Stimulated activated CD8-positive, alpha-beta memory T cell treated with anti-CD3 and anti-CD28 coated beads, Interleukin-2, amount 100 ng/mL, for 1 hour (primary cell): Measurements from ENCODE around the gene TBCD.
"Not testable (repeated sequence)": the region's sequence is repeated elsewhere in the genome, so short reads cannot be mapped to it uniquely, and the experiment has no call there.

Experiments
- DNase-seq, 2 donors: peaks; one replicate each; pipeline ENCODE4 v3.0.0-alpha.2; 2020; ENCODE audit warnings: low read depth in 2 of 2

Gene TBCD

DNA sequence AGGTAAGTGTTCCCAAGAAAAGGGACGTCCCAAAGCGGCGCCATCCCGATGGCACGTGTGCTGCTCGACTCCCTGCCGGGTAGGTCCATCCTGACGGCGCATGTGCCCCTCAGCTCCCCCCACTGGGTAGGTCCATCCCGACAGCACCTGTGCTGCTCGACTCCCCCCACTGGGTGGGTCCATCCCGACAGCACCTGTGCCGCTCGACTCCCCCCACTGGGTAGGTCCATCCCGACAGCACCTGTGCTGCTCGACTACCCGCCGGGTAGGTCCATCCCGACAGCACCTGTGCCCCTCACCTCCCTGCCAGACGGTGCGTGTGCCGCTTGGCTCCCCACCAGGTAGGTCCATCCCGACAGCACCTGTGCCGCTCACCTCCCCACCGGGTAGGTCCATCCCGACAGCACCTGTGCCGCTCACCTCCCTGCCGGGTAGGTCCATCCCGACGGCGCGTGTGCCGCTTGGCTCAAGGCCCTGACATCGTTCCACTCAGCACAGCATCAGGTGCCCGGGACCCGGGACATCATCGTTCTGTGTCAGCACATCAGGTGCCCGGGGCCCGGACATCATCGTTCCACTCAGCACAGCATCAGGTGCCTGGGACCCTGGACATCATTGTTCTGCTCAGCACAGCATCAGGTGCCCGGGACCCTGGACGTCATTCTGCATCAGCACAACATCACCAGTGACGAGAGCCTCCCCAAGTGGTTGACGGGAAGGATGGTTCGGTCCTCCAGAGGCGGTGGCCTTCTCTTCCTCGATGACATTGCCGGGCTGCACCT, 22.2 kb upstream of the TBCD start:
- no peak for DNase-seq

DNA sequence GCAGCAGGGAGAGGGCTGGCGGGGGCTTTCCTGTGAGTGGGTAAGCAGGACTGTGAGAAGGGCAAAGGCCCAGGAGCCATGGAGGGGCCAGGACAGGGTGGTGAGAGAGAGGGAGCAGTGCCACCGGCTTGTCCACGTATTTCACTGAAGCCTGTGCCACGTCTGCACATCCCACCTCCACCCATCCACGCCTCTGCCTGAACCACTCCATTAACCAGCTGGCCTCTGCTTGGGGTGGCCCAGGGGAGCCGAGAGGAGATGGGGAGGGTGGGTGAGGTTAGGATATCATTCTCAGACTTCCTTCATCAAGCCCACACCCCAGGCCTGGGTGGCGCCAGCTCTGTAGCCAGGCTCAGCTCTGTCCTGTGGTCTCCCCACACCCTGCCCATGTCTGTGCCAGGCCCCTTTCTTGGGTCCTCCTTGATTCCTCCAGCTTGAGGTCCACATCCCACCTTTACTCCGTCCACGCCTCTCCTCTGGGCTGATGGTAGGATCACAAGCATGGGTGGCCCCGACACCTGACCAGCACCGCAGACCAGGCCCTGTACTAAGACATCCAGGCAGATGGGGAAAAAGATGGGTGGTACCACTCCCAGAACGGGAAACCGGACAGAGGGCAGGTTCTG, 19.6 kb upstream of the TBCD start:
- DNase-seq = no peak

DNA sequence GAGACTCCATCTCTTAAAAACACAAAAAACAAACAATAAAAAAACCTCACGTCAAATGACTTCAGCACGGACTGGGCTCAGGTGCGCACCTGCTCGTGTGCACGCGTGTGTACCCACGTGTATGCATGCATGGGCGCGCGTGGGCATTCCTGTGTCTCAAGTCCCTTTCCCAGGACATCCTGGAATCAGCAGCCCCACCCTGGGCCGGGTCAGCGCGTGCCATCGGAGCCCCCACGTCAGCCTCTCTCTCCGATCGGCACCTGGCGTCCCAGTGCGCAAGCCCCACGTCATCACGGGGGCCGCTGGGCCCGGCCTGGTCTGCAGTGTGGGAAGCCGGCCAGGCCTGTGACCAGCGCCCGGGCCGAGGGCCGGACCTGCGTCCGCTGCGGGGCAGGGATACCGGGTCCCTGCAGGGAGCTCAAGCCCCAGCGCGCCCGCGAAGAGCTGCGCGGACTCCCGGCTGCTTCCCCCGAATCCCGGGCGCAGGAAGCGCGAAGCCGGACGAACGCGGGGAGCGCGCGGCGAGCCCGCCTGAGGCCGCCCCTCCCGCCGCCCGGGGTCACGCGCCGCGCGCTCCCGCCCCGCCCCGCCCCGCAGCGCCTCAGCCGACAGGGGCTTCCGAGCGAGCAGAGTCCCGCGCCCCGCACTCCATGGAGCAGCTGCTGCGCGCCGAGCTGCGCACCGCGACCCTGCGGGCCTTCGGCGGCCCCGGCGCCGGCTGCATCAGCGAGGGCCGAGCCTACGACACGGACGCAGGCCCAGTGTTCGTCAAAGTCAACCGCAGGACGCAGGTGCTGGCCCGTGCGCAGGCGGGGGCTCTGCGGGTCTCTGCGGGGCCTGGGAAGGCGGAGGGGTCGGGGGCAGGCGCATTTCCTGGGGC, 16.6 kb upstream of the TBCD start, which contains the start of gene FN3K:
Gene FN3K, plus strand, starts transcription at position 629 of the 880 bp plus-strand sequence. Its CDS starts 22 bp downstream, at position 651.
- no peak for DNase-seq

DNA sequence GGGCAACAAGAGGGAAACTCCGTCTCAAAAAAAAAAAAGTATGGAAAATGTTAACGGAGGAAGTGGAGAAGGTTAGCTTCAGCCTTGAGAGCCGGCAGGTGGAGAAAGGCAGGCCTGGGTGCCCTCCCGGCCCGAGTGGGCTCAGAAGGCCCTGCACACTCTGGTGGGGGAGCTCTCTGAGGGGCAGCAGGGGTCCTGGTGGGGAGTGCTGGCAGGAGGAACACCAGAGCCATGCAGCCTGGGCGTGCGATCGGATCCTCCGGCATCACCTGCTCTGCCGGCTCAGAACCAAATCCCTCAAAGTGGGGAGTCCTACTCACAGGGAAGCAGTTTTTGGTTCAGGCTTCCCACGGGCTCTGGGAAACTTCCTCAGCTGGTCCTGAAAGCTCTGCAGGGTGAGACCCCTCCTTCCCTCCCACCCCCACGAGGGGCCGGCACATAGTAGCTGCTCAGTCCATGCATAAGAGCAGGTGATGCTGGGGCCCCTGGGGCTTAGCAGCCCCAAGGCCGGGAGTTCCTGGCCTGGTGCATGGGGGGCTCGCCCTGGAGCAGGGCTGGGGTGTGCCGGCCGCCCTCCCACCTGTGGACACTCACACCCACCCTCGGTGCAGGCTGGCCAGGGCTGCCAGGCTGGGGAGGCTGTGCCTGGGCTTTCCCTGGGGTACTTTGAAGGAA, 15.2 kb upstream of the TBCD start:
- DNase-seq = no peak

DNA sequence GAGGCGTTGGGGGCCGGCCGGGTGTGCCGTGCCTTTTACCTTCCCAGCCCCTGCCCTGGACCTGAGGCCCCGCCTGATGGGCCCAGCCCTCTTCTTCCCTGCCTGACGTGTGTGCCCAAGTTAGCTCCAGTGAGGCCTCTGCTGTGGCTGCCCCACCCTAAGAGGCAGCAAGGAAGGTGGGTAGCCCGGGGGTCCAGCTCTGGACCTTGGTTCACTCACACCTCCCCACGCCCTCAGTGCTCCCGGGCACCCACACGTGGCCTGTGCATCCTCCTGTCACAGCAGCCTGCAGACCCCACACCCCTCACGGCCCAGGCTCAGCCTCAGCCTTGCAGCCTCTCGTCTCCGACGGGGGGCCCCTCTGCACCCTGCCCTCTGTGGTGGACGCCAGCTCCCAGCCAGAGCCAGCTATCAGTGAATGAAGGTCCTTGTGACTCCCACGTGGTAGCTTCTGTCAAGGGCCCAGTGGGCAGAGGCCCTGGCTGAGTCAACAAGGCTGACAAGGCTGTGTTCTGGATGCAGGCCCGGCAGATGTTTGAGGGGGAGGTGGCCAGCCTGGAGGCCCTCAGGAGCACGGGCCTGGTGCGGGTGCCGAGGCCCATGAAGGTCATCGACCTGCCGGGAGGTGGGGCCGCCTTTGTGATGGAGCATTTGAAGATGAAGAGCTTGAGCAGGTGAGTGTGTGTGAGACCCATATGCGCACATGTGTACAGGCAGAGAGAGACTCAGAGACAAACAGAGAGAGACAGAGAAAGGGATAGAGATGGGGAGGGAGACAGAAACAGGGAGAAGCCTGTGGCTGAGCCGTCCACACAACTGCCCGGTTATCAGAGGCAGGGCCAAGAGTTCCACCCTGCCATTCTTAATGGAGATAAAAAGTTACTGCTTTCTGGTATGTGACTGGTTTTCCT, 13.6 kb upstream of the TBCD start:
- DNase-seq = no peak

DNA sequence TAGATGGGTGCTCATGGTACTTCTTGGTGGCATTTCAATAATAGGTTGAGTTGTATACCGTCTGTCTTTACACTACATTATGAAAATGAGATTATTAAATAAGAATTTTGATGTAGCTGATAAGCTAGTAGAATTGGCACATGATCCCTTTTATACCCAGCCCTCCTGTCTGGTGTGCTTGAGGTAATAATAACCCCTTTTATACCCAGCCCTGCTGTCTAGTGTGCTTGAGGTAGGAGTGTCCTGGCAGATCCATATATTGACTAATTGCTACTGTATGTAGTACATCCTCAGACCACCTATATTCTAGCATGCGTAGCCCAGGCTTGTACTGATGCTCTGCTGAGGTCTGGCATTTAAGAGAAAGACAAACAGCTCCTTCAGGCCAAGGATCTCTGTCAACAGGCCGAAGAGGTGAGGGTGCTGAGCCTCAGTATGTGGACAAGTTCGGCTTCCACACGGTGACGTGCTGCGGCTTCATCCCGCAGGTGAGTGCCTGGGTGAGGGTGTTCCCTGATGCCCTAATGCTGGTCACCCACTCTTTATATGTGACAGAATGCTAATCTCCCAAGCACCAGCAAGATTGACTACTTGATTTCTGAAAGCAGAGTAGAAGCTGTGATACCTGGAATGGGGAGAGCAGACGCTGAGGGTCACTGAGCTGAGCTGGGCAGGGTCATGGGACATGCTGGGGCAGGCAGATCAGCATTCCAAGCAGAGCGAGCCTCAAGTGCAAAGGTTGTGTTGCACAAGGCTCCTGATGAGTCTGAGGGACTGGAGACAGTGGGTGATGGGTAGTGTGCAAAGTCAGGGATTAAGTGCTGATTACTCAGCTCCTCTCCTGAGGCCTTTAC, 10.7 kb upstream of the TBCD start:
- DNase-seq = no peak

DNA sequence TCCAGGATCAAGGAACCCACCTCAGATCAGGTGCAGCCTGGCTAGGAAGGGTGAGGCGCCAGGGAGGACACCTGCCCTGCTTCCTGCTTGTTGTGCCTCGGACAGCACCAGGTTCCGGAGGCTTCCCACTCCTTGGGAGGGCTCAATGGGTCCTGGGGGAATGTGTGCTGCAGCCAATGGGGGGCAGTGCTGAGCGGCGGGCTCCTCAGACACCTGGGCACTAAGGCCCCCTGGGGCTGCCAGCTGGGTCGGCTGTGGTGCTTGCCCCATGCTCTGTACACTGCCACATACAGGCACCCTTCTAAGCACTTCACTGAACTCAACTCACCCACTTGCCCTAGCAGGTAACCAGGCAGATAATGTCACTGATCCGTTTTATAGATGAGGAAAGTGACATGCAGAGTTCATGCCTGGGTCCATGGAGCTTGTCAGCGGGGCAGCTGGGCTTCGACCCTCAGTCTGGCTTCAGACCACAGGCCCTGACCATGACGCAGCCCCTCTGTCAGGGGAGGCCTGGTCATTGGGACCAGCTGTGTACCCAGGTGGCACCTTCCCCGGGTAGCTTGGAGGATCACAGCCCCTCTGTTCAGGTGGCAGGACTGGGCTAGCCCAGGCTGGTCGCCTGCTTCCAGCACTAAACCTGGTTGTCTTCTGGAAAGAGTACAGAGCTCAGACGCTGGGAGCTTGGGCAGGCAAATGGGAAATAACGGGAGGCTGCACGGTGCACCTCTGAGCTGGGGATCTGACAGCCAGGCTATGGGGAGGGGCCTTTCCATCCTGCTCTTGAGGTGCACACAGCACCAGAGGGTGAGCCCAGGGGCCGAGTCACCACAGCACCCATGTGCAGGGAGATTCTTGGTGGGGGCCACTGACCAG, 8.3 kb upstream of the TBCD start:
- no peak for DNase-seq

DNA sequence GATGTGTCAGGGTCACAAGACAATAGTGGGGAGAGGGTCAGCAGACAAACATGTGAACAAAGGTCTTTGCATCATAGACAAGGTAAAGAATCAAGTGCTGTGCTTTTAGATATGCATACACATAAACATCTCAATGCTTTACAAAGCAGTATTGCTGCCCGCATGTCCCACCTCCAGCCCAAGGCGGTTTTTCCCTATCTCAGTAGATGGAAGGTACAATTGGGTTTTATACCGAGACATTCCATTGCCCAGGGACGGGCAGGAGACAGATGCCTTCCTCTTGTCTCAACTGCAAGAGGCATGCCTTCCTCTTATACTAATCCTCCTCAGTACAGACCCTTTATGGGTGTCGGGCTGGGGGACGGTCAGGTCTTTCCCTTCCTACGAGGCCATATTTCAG, 7.1 kb upstream of the TBCD start:
- DNase-seq = not testable (repeated sequence)

DNA sequence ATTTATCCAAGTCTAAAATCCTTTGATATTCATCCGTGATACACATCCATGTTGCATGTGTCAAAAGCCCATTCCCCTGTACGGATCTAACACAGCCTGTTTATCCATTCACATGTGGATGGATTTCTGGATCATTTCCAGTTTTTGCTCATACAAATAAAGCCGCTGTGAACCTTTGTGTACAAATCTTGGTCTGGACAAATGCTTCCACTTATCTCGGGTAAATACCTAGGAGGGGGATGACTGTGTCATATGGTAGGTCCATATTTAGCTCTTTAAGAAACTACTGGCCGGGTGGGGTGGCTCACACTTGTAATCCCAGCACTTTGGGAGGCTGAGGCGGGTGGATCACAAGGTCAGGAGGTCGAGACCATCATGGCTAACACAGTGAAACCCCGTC, 6.3 kb upstream of the TBCD start:
- no peak for DNase-seq

DNA sequence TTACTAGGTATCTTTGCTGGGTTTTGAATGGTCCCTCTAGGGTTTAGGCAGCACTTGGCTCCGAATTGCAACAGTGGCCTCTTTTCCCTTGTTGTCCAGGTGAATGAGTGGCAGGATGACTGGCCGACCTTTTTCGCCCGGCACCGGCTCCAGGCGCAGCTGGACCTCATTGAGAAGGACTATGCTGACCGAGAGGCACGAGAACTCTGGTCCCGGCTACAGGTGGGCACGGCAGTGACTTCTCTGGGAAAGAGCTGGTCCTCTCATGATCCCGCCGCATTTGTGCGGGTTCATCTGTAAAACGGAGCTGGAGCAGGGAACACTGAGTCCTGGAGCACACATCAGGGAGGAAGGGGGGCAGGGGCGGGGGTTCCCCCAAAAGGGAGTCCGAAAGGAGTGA, 3.1 kb upstream of the TBCD start:
- no peak for DNase-seq

DNA sequence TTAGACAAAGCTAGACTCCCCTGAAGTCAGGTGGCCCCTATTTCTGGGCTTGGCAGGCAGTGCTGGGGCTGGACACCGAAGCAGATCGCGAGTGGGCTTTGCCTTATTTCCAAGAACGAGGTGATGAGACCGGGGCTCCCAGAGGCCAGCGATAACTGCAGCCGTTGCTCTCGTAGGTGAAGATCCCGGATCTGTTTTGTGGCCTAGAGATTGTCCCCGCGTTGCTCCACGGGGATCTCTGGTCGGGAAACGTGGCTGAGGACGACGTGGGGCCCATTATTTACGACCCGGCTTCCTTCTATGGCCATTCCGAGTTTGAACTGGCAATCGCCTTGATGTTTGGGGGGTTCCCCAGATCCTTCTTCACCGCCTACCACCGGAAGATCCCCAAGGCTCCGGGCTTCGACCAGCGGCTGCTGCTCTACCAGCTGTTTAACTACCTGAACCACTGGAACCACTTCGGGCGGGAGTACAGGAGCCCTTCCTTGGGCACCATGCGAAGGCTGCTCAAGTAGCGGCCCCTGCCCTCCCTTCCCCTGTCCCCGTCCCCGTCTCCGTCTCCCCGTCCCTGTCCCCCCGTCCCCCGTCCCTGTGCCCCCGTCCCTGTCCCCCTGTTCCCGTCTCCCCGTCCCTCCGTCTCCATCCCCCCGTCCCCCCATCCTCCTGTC, 1.5 kb upstream of the TBCD start:
- DNase-seq = no peak

DNA sequence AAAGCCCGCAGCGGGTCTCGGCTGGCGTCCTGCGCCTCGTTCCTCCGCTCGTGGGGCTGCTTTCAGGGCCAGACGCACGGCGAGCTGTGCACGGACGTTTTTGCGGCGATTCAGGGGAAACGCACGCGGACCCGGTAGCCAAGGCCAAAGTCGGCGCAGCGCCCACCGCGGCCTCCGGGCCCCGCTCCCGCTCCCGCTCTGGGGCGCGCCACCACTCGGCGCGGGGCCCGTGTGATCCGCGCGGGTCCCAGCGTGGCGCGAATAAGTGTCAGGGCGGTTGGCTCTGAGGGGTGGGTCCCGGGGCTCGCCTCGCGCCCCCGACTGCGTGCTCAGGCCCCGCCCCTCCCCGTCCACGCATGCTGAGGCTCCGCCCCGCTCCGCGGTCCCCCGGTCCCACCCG, 694 bp upstream of the TBCD start:
- DNase-seq = no peak

DNA sequence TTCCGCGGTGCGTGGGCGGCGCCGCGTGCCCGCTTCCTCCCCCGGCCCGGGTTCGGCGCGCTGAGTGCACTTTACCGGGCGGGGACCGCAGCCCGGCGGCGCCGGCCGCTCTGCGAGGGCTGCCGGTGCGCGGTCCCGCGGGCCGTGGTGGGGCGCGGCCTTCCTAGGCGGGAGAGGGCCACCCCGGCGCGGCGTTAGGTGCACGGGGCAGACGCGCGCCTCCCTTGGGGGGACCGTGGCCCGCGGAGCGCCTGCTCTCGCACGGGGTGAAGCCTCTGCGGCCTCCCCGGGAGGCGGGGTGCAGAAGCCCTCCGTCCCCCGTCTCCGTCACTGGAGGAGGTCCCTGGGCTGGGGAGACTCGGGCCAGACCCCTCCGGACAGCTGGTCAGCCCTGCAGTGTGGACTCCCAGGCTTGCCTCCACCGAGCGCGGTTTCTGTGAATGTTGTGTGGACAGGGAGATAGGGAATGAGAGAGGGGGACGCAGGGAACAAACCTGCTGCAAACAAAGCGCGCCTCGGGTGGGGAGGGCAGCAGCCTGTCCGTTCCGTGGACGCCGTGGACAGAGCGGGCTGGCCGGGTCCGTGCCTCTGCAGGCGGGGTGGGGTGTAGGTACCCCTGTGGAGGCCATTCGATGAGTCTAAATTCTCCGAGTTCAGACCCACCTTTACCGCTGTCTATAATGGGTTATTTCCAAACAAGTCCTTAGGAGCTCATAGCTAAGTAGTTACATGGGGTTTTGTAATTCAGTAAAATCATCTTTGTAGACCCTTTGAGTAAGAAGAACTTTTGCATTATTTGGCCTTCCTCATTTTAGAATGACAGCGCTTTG, 721 bp downstream of the TBCD start:
- no peak for DNase-seq

DNA sequence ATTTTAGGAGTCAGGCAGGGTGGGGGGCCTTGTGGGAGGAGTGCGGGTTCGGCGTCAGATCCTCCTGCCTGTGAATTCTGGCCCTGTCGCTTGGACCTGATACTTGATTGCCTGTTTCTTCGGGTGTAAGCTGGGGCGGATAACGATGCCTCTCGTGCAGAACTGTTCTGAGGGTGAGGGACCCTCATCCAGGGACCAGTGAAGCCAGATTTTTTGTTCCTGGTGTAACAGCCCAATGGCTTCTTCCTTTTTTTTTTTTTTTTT, 1.3 kb downstream of the TBCD start:
- no peak for DNase-seq

DNA sequence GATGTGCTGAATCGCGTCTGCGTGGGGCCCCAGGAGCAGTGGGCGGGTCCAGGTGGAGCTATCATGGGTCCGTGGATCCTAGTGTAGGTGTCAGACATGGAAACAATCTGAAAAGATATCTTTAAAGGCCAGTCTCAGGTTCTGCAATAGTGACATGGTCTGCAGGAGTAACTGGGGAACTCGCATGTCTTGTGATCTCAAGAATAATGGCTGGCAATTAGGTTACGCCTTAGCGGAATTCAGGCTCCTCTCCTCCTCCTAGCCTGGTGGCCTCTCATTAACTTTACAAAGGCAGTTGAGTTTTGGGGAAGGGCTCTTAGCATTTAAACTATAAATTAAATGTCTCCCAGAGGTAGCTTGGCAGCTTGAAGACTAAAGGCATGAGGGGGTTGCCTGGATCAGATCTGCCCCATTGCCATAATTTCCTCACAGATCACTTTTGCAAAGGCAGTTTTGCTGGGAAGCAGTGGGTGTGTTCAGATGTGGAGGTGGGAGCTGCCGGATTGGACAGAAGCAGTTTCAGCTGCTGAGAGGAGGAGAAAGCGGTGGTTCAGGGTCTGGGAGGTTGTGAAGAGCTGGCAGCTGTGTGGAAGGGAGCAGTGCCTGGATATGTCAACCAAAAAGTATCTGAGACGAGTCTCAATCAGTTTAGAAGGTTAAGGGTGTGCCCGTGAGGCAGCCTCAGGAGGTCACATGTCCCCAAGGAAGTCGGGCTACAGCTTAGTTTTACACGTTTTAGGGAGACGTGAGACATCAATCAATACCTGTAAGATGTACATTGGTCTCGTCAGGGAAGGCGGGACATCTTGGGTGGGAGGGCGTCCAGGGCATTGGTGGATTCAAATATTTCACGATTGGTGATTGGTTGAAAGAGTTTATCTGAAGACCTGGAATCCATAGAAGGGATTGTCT, 2.7 kb downstream of the TBCD start:
- no peak for DNase-seq

DNA sequence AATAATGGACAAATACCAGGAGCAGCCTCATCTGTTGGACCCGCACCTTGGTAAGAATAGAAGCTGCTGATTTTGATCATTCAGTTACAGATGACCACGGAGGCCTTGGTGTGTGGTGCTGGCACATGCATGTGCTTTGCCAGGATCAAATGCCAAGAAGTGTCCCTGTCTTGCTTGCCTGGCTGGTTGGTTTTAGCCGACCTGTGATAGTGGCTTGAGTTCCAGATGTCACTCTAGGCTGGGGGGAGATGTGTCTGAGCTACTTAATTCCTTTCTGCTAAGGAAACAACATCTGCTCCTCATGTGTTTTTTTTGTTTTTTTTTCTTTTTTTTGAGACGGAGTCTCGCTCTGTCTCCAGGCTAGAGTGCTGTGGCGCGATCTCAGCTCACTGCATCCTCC, 4.3 kb downstream of the TBCD start:
- no peak for DNase-seq

DNA sequence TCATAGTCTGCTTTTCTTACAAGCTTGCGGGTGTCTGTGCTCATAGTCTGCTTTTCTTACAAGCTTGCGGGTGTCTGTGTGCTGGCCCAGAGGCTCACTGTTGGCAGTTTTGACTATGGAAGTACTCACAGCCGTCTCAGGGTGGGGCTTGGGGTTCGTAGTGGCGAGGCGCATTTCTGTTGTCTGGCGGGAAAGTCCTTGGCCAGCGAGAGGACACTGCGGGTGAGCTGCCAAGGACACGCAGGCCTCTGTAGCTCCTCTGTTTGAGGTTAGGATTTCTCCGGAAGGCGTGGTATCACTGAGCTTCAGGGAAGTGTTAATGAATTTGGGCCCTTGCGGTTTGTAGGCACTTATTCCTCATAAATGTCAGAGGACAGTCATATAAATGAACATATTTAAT, 13.5 kb downstream of the TBCD start:
- no peak for DNase-seq
